ENCODE measurements around the gene ABCG1. TPM values are rescaled to one million over a fixed set of nuclear protein-coding genes. Genes with fewer than 3 reads are reported as not detected.

ABCG1 gene
- total and polyA plus RNA-seq, 2 donors (not counting 3 experiments of a cell fraction or from before 2014, with no cell fraction given) = 6.7 to 19.6 TPM

DNA sequence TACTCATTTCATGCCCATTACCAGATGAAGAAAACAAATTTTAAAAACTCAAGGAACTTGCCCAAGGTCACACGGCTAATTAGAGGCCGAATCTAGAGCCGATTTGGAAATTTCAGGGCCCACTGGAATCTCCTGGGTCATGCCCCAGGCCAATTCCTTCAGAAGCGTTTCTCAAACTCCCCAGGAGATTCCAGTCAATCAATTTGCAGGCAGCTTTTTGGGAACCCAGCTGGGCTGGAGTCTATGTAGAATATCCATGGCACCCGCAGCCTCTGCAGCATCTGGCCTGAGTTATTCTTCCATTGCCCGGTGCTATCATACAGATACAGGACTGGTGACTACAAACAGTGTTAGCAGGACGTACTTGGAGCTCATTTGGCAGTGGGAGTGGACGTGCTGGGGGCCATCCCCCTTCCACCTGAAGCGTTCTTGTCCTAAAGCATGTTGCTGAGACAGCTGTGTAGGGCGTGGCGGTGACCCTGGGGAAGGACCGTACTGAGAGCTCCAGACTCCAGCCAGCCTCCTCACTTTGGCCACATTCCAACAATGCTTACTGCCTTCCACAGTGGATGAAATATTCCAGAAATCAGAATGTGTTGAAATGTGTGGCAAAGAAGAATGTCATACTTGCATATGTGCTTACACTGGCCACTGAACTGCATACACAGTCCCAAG is 38.3 kb downstream of the ABCG1 start:
- Histone ChIP-seq H3K4me1 (ENCODE audit: control insufficient read depth, extremely low read depth, insufficient read depth, low read length) (peaks cover 2% of the 10 kb centered on the region), H3K9me1 (replicated peaks; ENCODE audit: control insufficient read depth, extremely low read depth, insufficient read depth, low read length) (no peaks in the 10 kb centered on the region), H3K4me3 (replicated peaks in 1 of 3; ENCODE audit: insufficient read depth in 1 of 3, low read depth in 1 of 3, low read length in 3 of 3) (no peak overlapping the region), H3K27ac (ENCODE audit: insufficient read depth, low read depth, low read length) (no peak overlapping the region), H3K79me2 (ENCODE audit: control insufficient read depth, insufficient read depth, low read length) (no peaks in the 10 kb centered on the region), H3K27me3 (ENCODE audit: control insufficient read depth in 2 of 2, insufficient read depth in 2 of 2, low read length in 2 of 2) (no peaks in the 10 kb centered on the region), H3K4me2 (ENCODE audit: insufficient read depth, low read length) (no peak overlapping the region), H2AFZ (ENCODE audit: low read depth, low read length) (no peak overlapping the region), H3K36me3 (ENCODE audit: control insufficient read depth in 2 of 2, extremely low read depth in 1 of 2, insufficient read depth in 2 of 2, low read length in 2 of 2) (no peaks in the 10 kb centered on the region), H3K9ac (replicated peaks; ENCODE audit: extremely low read depth, insufficient read depth, low read length) (no peak overlapping the region), H4K20me1 (replicated peaks; ENCODE audit: control insufficient read depth, extremely low read depth, insufficient read depth, low read length) (no peaks in the 10 kb centered on the region), H3K9me3 (replicated peaks; ENCODE audit: control insufficient read depth, insufficient read depth, low read length) (no peaks in the 10 kb centered on the region)
- no TSS peak for BruUV-seq (replicated peaks)
- DNase-seq (ENCODE audit: low read depth, low spot score) = no peak
- dilution Hi-C loops (cut with MboI; ENCODE audit: extremely low pct_ligation_motif_present, low sequenced_read_pairs) (no loop called here), intact Hi-C loops (cut with micrococcal nuclease) (no loop called here)
- ChIA-PET CTCF (interaction anchor here (1.0 to 1.8 kb wide), 6 partner anchors 13 to 112 kb away, joined by 3 to 9 read pairs (median 5); no protein-coding TSS in a partner anchor), POLR2A (no interaction called here)
- no peak for FAIRE-seq
- TF ChIP-seq, protein P1, sequence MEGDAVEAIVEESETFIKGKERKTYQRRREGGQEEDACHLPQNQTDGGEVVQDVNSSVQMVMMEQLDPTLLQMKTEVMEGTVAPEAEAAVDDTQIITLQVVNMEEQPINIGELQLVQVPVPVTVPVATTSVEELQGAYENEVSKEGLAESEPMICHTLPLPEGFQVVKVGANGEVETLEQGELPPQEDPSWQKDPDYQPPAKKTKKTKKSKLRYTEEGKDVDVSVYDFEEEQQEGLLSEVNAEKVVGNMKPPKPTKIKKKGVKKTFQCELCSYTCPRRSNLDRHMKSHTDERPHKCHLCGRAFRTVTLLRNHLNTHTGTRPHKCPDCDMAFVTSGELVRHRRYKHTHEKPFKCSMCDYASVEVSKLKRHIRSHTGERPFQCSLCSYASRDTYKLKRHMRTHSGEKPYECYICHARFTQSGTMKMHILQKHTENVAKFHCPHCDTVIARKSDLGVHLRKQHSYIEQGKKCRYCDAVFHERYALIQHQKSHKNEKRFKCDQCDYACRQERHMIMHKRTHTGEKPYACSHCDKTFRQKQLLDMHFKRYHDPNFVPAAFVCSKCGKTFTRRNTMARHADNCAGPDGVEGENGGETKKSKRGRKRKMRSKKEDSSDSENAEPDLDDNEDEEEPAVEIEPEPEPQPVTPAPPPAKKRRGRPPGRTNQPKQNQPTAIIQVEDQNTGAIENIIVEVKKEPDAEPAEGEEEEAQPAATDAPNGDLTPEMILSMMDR (IDR thresholded peaks at IDR 0.05; ENCODE audit: extremely low read depth in 1 of 2, insufficient read depth in 1 of 2, low read depth in 1 of 2, low read length in 2 of 2) = no peak
- no peak for TF ChIP-seq POLR2AphosphoS5 (IDR thresholded peaks at IDR 0.05; ENCODE audit: insufficient read depth, low read depth, low read length)
- TF ChIP-seq JUN (IDR thresholded peaks at IDR 0.05; ENCODE audit: borderline replicate concordance, insufficient read depth, insufficient read length, low read depth) = no peak
- TF ChIP-seq MYC (IDR thresholded peaks at IDR 0.05; ENCODE audit: low read depth, low read length) = no peak
- no peak for TF ChIP-seq EZH2 (IDR thresholded peaks at IDR 0.05; ENCODE audit: borderline replicate concordance, low read depth, low read length, severe bottlenecking)
- no peak for TF ChIP-seq GATA2 (IDR thresholded peaks at IDR 0.05; ENCODE audit: insufficient read depth, insufficient read length, low read depth, low read length)
- TF ChIP-seq, protein P2, sequence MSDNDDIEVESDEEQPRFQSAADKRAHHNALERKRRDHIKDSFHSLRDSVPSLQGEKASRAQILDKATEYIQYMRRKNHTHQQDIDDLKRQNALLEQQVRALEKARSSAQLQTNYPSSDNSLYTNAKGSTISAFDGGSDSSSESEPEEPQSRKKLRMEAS (IDR thresholded peaks at IDR 0.05; ENCODE audit: insufficient read depth, insufficient read length) = no peak
- TF ChIP-seq POLR2A (IDR thresholded peaks at IDR 0.05; ENCODE audit: low read depth, low read length) = no peak
- TF ChIP-seq FOS (IDR thresholded peaks at IDR 0.05; ENCODE audit: borderline replicate concordance, insufficient read depth, low read length) = no peak

Measured in endothelial cell of umbilical vein (primary cell).